ENCODE results near the gene DLL4.

DLL4 gene

GRCh38 chr15:40931300-40932142, 2.4 kb downstream of the DLL4 start:
- no peaks in the 10 kb centered on the region for H3K9me3 Mint-ChIP-seq
- peaks cover 33% of the 10 kb centered on the region for H3K27me3 Mint-ChIP-seq
- H3K27ac Mint-ChIP-seq, result no peak overlapping the region
- peaks cover 34% of the 10 kb centered on the region for H3K4me1 Mint-ChIP-seq
- H3K36me3 Mint-ChIP-seq, result no peaks in the 10 kb centered on the region
- peak overlapping the region; percentile 73 for H3K4me3 Mint-ChIP-seq

GRCh38 chr15:40932156-40932555, 3.0 kb downstream of the DLL4 start:
- Mint-ChIP-seq H3K4me3 (no peak overlapping the region), H3K27me3 (peaks cover 29% of the 10 kb centered on the region), H3K27ac (no peak overlapping the region), H3K36me3 (no peaks in the 10 kb centered on the region), H3K4me1 (peaks cover 27% of the 10 kb centered on the region), H3K9me3 (no peaks in the 10 kb centered on the region)

- Mint-ChIP-seq H3K9me3 (no peaks in the 10 kb centered on the region), H3K27me3 (peaks cover 27% of the 10 kb centered on the region), H3K36me3 (no peaks in the 10 kb centered on the region), H3K27ac (no peak overlapping the region), H3K4me3 (no peak overlapping the region), H3K4me1 (peaks cover 25% of the 10 kb centered on the region)
Measured at GRCh38 chr15:40932649-40933516, 3.7 kb downstream of the DLL4 start.

GRCh38 chr15:40933517-40933902, 4.4 kb downstream of the DLL4 start:
- no peak overlapping the region for H3K27ac Mint-ChIP-seq
- no peaks in the 10 kb centered on the region for H3K36me3 Mint-ChIP-seq
- H3K9me3 Mint-ChIP-seq, result no peaks in the 10 kb centered on the region
- H3K27me3 Mint-ChIP-seq, result peaks cover 27% of the 10 kb centered on the region
- H3K4me1 Mint-ChIP-seq, result peaks cover 24% of the 10 kb centered on the region
- no peak overlapping the region for H3K4me3 Mint-ChIP-seq

GRCh38 chr15:40934457-40934856, 5.3 kb downstream of the DLL4 start:
- H3K27ac Mint-ChIP-seq, result no peak overlapping the region
- H3K27me3 Mint-ChIP-seq, result peaks cover 22% of the 10 kb centered on the region
- H3K4me3 Mint-ChIP-seq, result no peak overlapping the region

GRCh38 chr15:40936234-40936708, 7.1 kb downstream of the DLL4 start:
- H3K4me1 Mint-ChIP-seq, result peaks cover 11% of the 10 kb centered on the region
- H3K36me3 Mint-ChIP-seq, result no peaks in the 10 kb centered on the region
- H3K27ac Mint-ChIP-seq, result no peak overlapping the region
- peaks cover 11% of the 10 kb centered on the region for H3K27me3 Mint-ChIP-seq
- no peaks in the 10 kb centered on the region for H3K9me3 Mint-ChIP-seq
- no peak overlapping the region for H3K4me3 Mint-ChIP-seq

More at GRCh38 chr15:40934457-40934856, 5.3 kb downstream of the DLL4 start:
- Mint-ChIP-seq H3K4me1 (peaks cover 16% of the 10 kb centered on the region), H3K9me3 (no peaks in the 10 kb centered on the region), H3K36me3 (no peaks in the 10 kb centered on the region)

- no peak overlapping the region for H3K27ac Mint-ChIP-seq
- H3K4me1 Mint-ChIP-seq, result peaks cover 13% of the 10 kb centered on the region
- peaks cover 8% of the 10 kb centered on the region for H3K27me3 Mint-ChIP-seq
- H3K36me3 Mint-ChIP-seq, result no peaks in the 10 kb centered on the region
- H3K4me3 Mint-ChIP-seq, result no peak overlapping the region
- H3K9me3 Mint-ChIP-seq, result no peaks in the 10 kb centered on the region
Measured at GRCh38 chr15:40936709-40937666, 7.8 kb downstream of the DLL4 start.

- H3K9me3 Mint-ChIP-seq, result no peaks in the 10 kb centered on the region
- H3K4me1 Mint-ChIP-seq, result peaks cover 20% of the 10 kb centered on the region
- no peak overlapping the region for H3K4me3 Mint-ChIP-seq
Measured at GRCh38 chr15:40937762-40938535, 8.8 kb downstream of the DLL4 start.

GRCh38 chr15:40938536-40938870, 9.4 kb downstream of the DLL4 start:
- no peaks in the 10 kb centered on the region for H3K36me3 Mint-ChIP-seq
- H3K4me1 Mint-ChIP-seq, result peaks cover 26% of the 10 kb centered on the region
- no peak overlapping the region for H3K27ac Mint-ChIP-seq
- H3K9me3 Mint-ChIP-seq, result no peaks in the 10 kb centered on the region
- H3K27me3 Mint-ChIP-seq, result peaks cover under 1% of the 10 kb centered on the region
- H3K4me3 Mint-ChIP-seq, result no peak overlapping the region

More at GRCh38 chr15:40937762-40938535, 8.8 kb downstream of the DLL4 start:
- peak overlapping the region; percentile 10 for H3K27ac Mint-ChIP-seq
- peaks cover 4% of the 10 kb centered on the region for H3K27me3 Mint-ChIP-seq
- H3K36me3 Mint-ChIP-seq, result no peaks in the 10 kb centered on the region

- Mint-ChIP-seq H3K9me3 (no peaks in the 10 kb centered on the region), H3K4me3 (peak overlapping the region; percentile 28), H3K27me3 (no peaks in the 10 kb centered on the region), H3K4me1 (peaks cover 33% of the 10 kb centered on the region), H3K36me3 (no peaks in the 10 kb centered on the region), H3K27ac (peak overlapping the region; percentile 89)
Measured at GRCh38 chr15:40940296-40940801, 11.2 kb downstream of the DLL4 start.

GRCh38 chr15:40941068-40941527, 12.0 kb downstream of the DLL4 start:
- H3K36me3 Mint-ChIP-seq, result no peaks in the 10 kb centered on the region
- H3K27me3 Mint-ChIP-seq, result no peaks in the 10 kb centered on the region
- peaks cover 37% of the 10 kb centered on the region for H3K4me1 Mint-ChIP-seq
- peak overlapping the region; percentile 54 for H3K4me3 Mint-ChIP-seq
- H3K27ac Mint-ChIP-seq, result peak overlapping the region; percentile 91
- H3K9me3 Mint-ChIP-seq, result no peaks in the 10 kb centered on the region

- Mint-ChIP-seq H3K27ac (peak overlapping the region; percentile 91), H3K4me1 (peaks cover 38% of the 10 kb centered on the region), H3K27me3 (no peaks in the 10 kb centered on the region), H3K9me3 (no peaks in the 10 kb centered on the region), H3K36me3 (no peaks in the 10 kb centered on the region), H3K4me3 (peak overlapping the region; percentile 86)
Measured at GRCh38 chr15:40941528-40942336, 12.6 kb downstream of the DLL4 start.

GRCh38 chr15:40942337-40942854, 13.3 kb downstream of the DLL4 start:
- H3K9me3 Mint-ChIP-seq, result no peaks in the 10 kb centered on the region
- peaks cover 38% of the 10 kb centered on the region for H3K4me1 Mint-ChIP-seq
- no peaks in the 10 kb centered on the region for H3K36me3 Mint-ChIP-seq
- peak overlapping the region; percentile 86 for H3K27ac Mint-ChIP-seq
- H3K4me3 Mint-ChIP-seq, result peak overlapping the region; percentile 86
- no peaks in the 10 kb centered on the region for H3K27me3 Mint-ChIP-seq

Data from activated naive CD4-positive, alpha-beta T cell treated with anti-CD3 and anti-CD28 coated beads, Interleukin-2, amount 50 U/mL, for 24 hours (primary cell).